ENCODE data around the gene AKAP13.

The AKAP13 gene

GRCh38 chr15:85444122-85444745, 63.8 kb downstream of the AKAP13 start:
- no peak for DNase-seq (ENCODE audit: low read depth)

- no peak for DNase-seq (ENCODE audit: low read depth)
These were observed 65.0 kb downstream of the AKAP13 start for GRCh38 chr15:85445361-85445760.

- DNase-seq (ENCODE audit: low read depth) = no peak
These were observed 70.8 kb downstream of the AKAP13 start for GRCh38 chr15:85451099-85451700.

GRCh38 chr15:85452436-85452835, 72.0 kb downstream of the AKAP13 start:
- DNase-seq (ENCODE audit: low read depth) = no peak

- no peak for DNase-seq (ENCODE audit: low read depth)
These were observed 72.9 kb downstream of the AKAP13 start for GRCh38 chr15:85453144-85453872.

- DNase-seq (ENCODE audit: low read depth) = no peak
These were observed 74.0 kb downstream of the AKAP13 start for GRCh38 chr15:85454403-85454802.

- DNase-seq (ENCODE audit: low read depth) = no peak
These were observed 75.5 kb downstream of the AKAP13 start for GRCh38 chr15:85455891-85456290.

GRCh38 chr15:85456798-85457197, 76.4 kb downstream of the AKAP13 start:
- DNase-seq (ENCODE audit: low read depth) = no peak

- no peak for DNase-seq (ENCODE audit: low read depth)
These were observed 77.1 kb downstream of the AKAP13 start for GRCh38 chr15:85457392-85457968.

GRCh38 chr15:85458764-85459163, 78.4 kb downstream of the AKAP13 start:
- DNase-seq (ENCODE audit: low read depth) = no peak

GRCh38 chr15:85462029-85462428, 81.6 kb downstream of the AKAP13 start:
- DNase-seq (ENCODE audit: low read depth) = no peak

- no peak for DNase-seq (ENCODE audit: low read depth)
These were observed 83.0 kb downstream of the AKAP13 start for GRCh38 chr15:85463276-85463892.

GRCh38 chr15:85463976-85464375, 83.6 kb downstream of the AKAP13 start:
- no peak for DNase-seq (ENCODE audit: low read depth)

GRCh38 chr15:85464471-85464870, 84.1 kb downstream of the AKAP13 start:
- DNase-seq (ENCODE audit: low read depth) = no peak

- DNase-seq (ENCODE audit: low read depth) = no peak
These were observed 90.3 kb downstream of the AKAP13 start for GRCh38 chr15:85470563-85471271.

GRCh38 chr15:85472349-85472748, 91.9 kb downstream of the AKAP13 start:
- no peak for DNase-seq (ENCODE audit: low read depth)

GRCh38 chr15:85473455-85473854, 93.1 kb downstream of the AKAP13 start:
- DNase-seq (ENCODE audit: low read depth) = no peak

- no peak for DNase-seq (ENCODE audit: low read depth)
These were observed 94.4 kb downstream of the AKAP13 start for GRCh38 chr15:85474700-85475316.

GRCh38 chr15:85475317-85475701, 94.9 kb downstream of the AKAP13 start:
- DNase-seq (ENCODE audit: low read depth) = no peak

- no peak for DNase-seq (ENCODE audit: low read depth)
These were observed 95.3 kb downstream of the AKAP13 start for GRCh38 chr15:85475711-85476110.

GRCh38 chr15:85477061-85477460, 96.7 kb downstream of the AKAP13 start:
- DNase-seq (ENCODE audit: low read depth) = no peak

- DNase-seq (ENCODE audit: low read depth) = no peak
These were observed 97.3 kb downstream of the AKAP13 start for GRCh38 chr15:85477730-85478129.
